SU-DHL-6 (cell line): ENCODE results near the gene OR8A1.

Experiments used
- CTCF ChIP-seq: fragments of 200-600 bp; sonication (generic); IDR thresholded peaks from one replicate; pipeline ENCODE4 v1.5.1; 2017; ENCODE audit warnings: antibody characterized with exemption, mild to moderate bottlenecking, low read length, moderate library complexity; ENCODE audit not compliant: insufficient read depth, poor library complexity, severe bottlenecking
- EZH2phosphoT487 ChIP-seq: fragments of 200-600 bp; sonication (generic), shearing (Covaris generic); conservative IDR thresholded peaks from 2 replicates; pipeline ENCODE4 v1.6.1; 2018; ENCODE audit warnings: mild to moderate bottlenecking, antibody characterized with exemption, low read length, moderate library complexity, mixed read lengths

DNA sequence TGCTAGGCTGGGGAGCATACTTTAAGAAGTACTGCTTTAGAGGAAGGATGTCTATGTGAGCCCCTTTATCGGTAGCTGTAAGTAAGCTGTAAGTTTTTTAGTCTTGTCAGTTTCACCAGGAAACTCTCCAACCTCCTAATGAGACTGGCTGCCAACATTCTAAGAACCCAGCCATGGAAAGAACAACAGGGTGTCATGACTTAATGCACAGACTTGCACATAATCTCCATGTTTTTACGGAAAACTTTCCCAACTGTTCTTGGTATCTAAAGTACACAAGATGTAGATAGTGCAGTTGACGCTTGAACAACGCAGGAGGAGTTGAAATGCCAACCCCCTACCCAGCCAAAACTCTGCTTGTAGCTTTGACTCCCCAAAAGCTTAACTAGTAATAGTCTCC, 9.0 kb downstream of the OR8A1 start:
- TF ChIP-seq CTCF, result no peak
- no peak for TF ChIP-seq EZH2phosphoT487
